Motor neuron (in vitro differentiated cells): ENCODE data around the gene FCHSD1. TPM values are rescaled to one million over a fixed set of nuclear protein-coding genes. Genes with fewer than 3 reads are reported as not detected.

Experiments
- ATAC-seq, 8 experiments: fragments of 200-7000 bp; cut with Tn5 transposase; replicated peaks in 6 of 8; 2 replicates each; pipeline ENCODE4 v1.8.0; 2021; ENCODE audit warnings: mild to moderate bottlenecking in 8 of 8, moderate library complexity in 8 of 8
- H3K27ac ChIP-seq, 2 donors: fragments of 250-450 bp; sonication (Bioruptor Pico); 2 replicates each; pipeline ENCODE4 v1.9.0; 2021; ENCODE audit warnings: antibody characterized with exemption in 2 of 2, mild to moderate bottlenecking in 2 of 2, moderate library complexity in 1 of 2
- H3K4me1 ChIP-seq, 2 donors: fragments of 250-450 bp; sonication (Bioruptor Pico); replicated peaks in 1 of 2; 2 replicates each; pipeline ENCODE4 v1.6.1; 2021; ENCODE audit warnings: antibody characterized with exemption in 2 of 2, mild to moderate bottlenecking in 2 of 2, moderate library complexity in 1 of 2
- H3K4me3 ChIP-seq, 5 donors: fragments of 250-450 bp; sonication (Bioruptor Pico); 2 replicates each; pipeline ENCODE4 v1.9.0; 2021; ENCODE audit warnings: antibody characterized with exemption in 5 of 5, mild to moderate bottlenecking in 5 of 5, moderate library complexity in 4 of 5
- WGBS, 10 experiments: fragments of 450-650 bp; shearing (Covaris generic); methylation state at CpG; one replicate each; pipeline ENCODE4 v1.0.0; 2022; 5-methylcytosine and 5-hydroxymethylcytosine counted together
- in situ Hi-C, 9 experiments: fragments of 400-800 bp; cut with MboI; loops; one replicate each; pipeline ENCODE4 v1.15.0; 2021; ENCODE audit warnings: low sequenced_read_pairs in 9 of 9, low pct_unique_long_range_greater_than_20kb in 2 of 9; ENCODE audit not compliant: unreplicated experiment in 9 of 9
- total RNA-seq, 8 experiments: library from RNA; unstranded; fragments of 300-600 nt; gene quantifications; 2 replicates each; pipeline versions ENCODE4 v1.2.3 to v1.2.4, GENCODE V29; 2022

The FCHSD1 gene
- total RNA-seq, 8 experiments from 2014 or later = 5.2 to 22.6 (median 11.1) TPM

GRCh38 chr5:141654298-141654697 is 3.1 kb upstream of the FCHSD1 start:
- no peak for ATAC-seq
- Histone ChIP-seq H3K4me3 (no peak overlapping the region), H3K4me1 (peaks cover 0 to 11% of the 10 kb centered on the region in 2 donors), H3K27ac (no peak overlapping the region)
- 57 to 71% (median 61%) methylated on average over 1 to 2 of the region's 2 CpGs; no CpG with 5 or more reads in 7 of the 10 experiments for WGBS, 10 experiments
- in situ Hi-C loops = loop anchor here in 1 of 9 experiments (25.0 kb wide), 1 partner anchor 483 kb away; no protein-coding TSS in a partner anchor

DNA sequence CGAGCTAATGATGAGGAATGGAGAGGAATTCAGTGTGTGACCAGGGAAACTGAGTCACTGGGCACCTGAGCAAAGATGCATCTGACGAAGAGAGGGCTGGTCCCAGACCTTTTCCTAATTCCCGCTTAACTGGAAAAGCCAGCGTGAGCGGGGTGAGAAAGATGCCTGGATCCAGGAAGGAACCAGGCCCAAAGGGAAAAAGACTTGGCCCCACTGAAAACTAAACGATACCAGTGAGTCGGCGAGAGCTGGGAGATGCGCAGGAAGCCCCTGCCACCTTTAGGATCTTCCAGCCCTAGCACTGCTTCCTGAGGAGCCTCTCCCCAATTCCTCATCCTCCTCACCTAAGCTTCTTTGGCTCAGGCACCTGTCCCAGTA is 499 bp upstream of the FCHSD1 start:
- H3K27ac ChIP-seq = no peak overlapping the region
- ATAC-seq = peak in 5 of 8 experiments; percentile 2 to 12 (median 8)
- 30 to 100% (median 80%) methylated on average over 2 to 5 of the region's 9 CpGs; no CpG with 5 or more reads in 4 of the 10 experiments for WGBS, 10 experiments

GRCh38 chr5:141649972-141650371 is 1.2 kb downstream of the FCHSD1 start:
- Histone ChIP-seq H3K4me1 (peaks cover 0 to 13% of the 10 kb centered on the region in 2 donors), H3K4me3 (no peak overlapping the region), H3K27ac (no peak overlapping the region)
- ATAC-seq = no peak
- in situ Hi-C loops = loop anchor here in 1 of 9 experiments (25.0 kb wide), 1 partner anchor 487 kb away; no protein-coding TSS in a partner anchor

More for the DNA sequence above, 499 bp upstream of the FCHSD1 start:
- H3K4me1 ChIP-seq = peaks cover 0 to 13% of the 10 kb centered on the region in 2 donors
- in situ Hi-C loops = loop anchor here in 1 of 9 experiments (25.0 kb wide), 1 partner anchor 486 kb away; no protein-coding TSS in a partner anchor
- peak overlapping the region; percentile 45 to 57 (median 55) for H3K4me3 ChIP-seq

- 80 to 100% (median 92%) methylated on average over 1 to 5 of the region's 17 CpGs; no CpG with 5 or more reads in 7 of the 10 experiments for WGBS, 10 experiments
- no peak for ATAC-seq
- H3K27ac ChIP-seq = no peak overlapping the region
- no peak overlapping the region for H3K4me3 ChIP-seq
- peaks cover 0 to 13% of the 10 kb centered on the region in 2 donors for H3K4me1 ChIP-seq
- in situ Hi-C loops = no loop called here
Measured at GRCh38 chr5:141649056-141649688, 2.0 kb downstream of the FCHSD1 start.

DNA sequence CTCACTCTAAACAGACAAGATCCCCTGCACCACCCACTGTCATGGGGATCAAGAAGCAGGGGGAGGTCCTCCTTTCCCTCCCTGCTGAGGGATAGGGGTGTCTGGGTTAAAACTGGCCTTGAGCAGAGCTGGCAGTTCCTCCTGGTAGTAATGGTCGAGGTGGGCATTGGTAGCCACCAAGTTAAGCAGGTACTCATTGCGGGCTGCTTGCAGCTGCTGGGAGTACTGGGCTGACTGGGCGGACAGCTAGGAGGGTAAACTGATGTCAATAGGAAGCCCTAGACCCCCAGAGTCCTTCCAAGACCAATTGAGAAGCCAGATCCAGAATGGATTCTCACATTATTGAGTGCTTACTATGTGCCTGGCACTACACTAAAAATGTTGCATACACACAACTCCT is 3.4 kb downstream of the FCHSD1 start:
- Histone ChIP-seq H3K27ac (no peak overlapping the region), H3K4me3 (no peak overlapping the region), H3K4me1 (peaks cover 0 to 13% of the 10 kb centered on the region in 2 donors)
- in situ Hi-C loops = no loop called here
- 60 to 100% (median 80%) methylated on average over 1 to 3 of the region's 3 CpGs; no CpG with 5 or more reads in 7 of the 10 experiments for WGBS, 10 experiments
- no peak for ATAC-seq

- Histone ChIP-seq H3K27ac (no peak overlapping the region), H3K4me1 (peaks cover 0 to 13% of the 10 kb centered on the region in 2 donors), H3K4me3 (no peak overlapping the region)
- ATAC-seq = no peak
- in situ Hi-C loops = no loop called here
- WGBS, 10 experiments = 79 to 92% (median 89%) methylated on average over 2 to 5 of the region's 5 CpGs; no CpG with 5 or more reads in 7 of the 10 experiments
Measured at GRCh38 chr5:141647242-141647641, 4.0 kb downstream of the FCHSD1 start.

DNA sequence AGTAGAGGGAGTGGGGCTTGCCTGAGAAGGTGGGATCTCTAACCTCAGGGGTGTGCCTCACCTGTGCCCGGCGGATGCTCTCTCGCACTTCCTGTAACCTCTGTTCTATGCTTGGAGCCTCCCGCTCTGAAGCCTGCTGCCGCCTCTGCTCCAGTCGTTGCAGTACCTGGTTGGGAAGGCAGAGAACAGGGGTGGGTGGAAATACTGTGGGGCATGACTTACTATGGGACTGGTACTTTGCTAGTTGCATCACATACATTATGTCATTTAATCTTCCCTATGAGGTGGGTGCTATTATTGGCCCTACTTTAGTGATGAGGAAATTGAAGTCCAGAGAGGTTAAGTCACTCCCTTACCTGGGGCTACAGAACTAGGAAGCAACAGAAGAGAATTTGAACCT is 5.2 kb downstream of the FCHSD1 start:
- WGBS, 10 experiments = 87 to 92% (median 89%) methylated on average over 2 to 6 of the region's 6 CpGs; no CpG with 5 or more reads in 5 of the 10 experiments
- H3K4me1 ChIP-seq = peaks cover 0 to 13% of the 10 kb centered on the region in 2 donors
- in situ Hi-C loops = no loop called here
- no peak overlapping the region for H3K4me3 ChIP-seq
- peak in 1 of 8 experiments; percentile 5 for ATAC-seq
- H3K27ac ChIP-seq = no peak overlapping the region

- Histone ChIP-seq H3K4me3 (no peak overlapping the region), H3K27ac (no peak overlapping the region), H3K4me1 (peaks cover 4% of the 10 kb centered on the region in 2 donors)
- WGBS, 10 experiments = 60 to 100% (median 83%) methylated on average over 1 to 2 of the region's 2 CpGs; no CpG with 5 or more reads in 5 of the 10 experiments
- in situ Hi-C loops = no loop called here
- peak in 2 of 8 experiments; percentile 8 to 12 for ATAC-seq
Measured at GRCh38 chr5:141641634-141642267, 9.5 kb downstream of the FCHSD1 start.

- Histone ChIP-seq H3K27ac (no peak overlapping the region), H3K4me1 (peaks cover 6% of the 10 kb centered on the region in 2 donors), H3K4me3 (no peak overlapping the region)
- ATAC-seq = no peak
- 60 to 80% methylated on average over 1 to 2 of the region's 9 CpGs; no CpG with 5 or more reads in 8 of the 10 experiments for whole genome bisulfite sequencing, 10 experiments
- in situ Hi-C loops = no loop called here
Measured at GRCh38 chr5:141640698-141641097, 10.5 kb downstream of the FCHSD1 start.

DNA sequence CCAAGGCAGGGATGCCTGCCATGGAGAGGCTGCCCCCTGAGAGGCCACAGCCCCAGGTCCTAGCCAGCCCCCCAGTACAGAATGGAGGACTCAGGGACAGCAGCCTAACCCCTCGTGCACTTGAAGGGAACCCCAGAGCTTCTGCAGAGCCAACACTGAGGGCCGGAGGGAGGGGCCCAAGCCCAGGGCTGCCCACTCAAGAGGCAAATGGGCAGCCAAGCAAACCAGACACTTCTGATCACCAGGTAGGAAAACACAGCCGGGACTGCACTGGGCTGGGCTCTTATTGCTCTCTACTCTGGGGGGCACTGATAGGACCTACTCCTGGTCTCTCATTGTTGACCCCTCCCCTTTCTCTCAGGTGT is 11.2 kb downstream of the FCHSD1 start:
- in situ Hi-C loops = no loop called here
- no peak for ATAC-seq
- H3K4me1 ChIP-seq = peaks cover 12 to 13% of the 10 kb centered on the region in 2 donors
- H3K4me3 ChIP-seq = no peak overlapping the region
- no peak overlapping the region for H3K27ac ChIP-seq
- 100% methylated on average over 1 of the region's 3 CpGs; no CpG with 5 or more reads in 9 of the 10 experiments for WGBS, 10 experiments

DNA sequence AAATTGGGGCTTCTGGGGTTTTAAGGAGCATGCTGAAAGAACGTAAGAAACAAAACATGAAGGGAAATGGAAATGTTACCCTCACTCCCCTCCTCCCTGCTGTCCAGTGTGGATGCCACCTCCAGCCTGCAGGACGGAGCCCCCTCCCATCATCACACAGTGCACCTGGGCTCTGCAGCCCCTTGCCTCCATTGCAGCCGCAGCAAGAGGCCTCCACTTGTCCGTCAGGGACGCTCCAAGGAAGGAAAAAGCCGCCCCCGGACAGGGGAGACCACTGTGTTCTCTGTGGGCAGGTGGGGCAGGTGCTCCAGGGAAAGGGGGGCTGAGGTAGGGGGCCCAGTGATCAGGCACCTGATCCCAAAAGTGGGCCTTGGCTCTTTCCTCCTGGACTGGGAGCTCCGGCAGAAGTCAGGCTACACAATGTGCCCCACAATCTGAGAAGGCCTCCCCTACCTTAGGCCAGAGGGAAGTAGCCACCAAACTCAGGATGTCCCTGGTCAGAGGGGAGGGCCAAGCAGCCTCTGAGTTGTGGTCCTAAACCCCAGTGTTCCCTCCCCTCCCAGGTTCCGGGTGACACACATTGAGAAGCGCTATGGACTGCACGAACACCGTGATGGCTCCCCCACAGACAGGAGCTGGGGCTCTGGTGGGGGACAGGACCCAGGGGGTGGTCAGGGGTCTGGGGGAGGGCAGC is 11.7 kb downstream of the FCHSD1 start:
- peaks cover 16 to 18% of the 10 kb centered on the region in 2 donors for H3K4me1 ChIP-seq
- WGBS, 10 experiments = 100% methylated on average over 1 to 2 of the region's 12 CpGs; no CpG with 5 or more reads in 4 of the 10 experiments
- ATAC-seq = no peak
- no peak overlapping the region for H3K4me3 ChIP-seq
- no peak overlapping the region for H3K27ac ChIP-seq
- in situ Hi-C loops = no loop called here

DNA sequence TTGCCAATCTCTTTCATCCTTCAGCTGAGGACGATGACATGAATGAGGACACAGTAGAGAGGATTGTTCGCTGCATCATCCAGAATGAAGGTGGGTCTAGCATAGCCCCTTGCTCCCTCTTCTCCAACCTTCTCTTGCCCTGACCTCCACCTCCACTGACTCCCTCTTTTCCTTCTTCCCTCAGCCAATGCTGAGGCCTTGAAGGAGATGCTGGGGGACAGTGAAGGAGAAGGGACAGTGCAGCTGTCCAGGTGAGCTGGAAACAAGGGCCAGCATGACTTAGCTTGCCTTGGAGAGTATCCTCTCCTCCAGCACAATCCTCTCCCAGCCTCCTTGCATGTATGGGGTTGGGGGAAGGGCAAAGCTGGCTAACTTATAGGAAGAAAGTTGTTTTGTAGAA is 12.4 kb downstream of the FCHSD1 start:
- Histone ChIP-seq H3K27ac (no peak overlapping the region), H3K4me1 (peaks cover 16 to 18% of the 10 kb centered on the region in 2 donors), H3K4me3 (peak overlapping the region in 1 of 5 donors; percentile 91)
- WGBS, 10 experiments = 90 to 100% (median 100%) methylated on average over 1 to 2 of the region's 2 CpGs; no CpG with 5 or more reads in 7 of the 10 experiments
- ATAC-seq = no peak
- in situ Hi-C loops = no loop called here
